ENCODE results near the gene LURAP1L.

The LURAP1L gene

DNA sequence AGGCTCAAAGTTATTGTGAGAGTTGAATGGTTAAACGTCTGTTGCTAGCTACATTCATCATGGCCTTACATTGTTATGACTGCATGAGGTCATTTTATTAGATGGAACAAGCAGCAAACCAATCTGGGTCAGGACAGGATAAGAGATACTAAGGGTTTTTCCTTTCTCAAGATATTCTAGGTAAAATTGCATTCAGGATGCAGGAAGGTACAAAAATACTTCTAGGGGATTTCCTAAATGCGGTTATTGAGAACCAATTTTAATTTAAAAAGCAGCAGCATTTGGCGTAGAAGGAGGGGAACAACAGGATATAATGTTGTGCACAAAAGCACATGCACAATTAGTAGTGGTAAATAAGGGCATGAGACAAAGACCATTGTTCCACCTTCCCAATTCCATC is 39.2 kb upstream of the LURAP1L start:
- in situ Hi-C loops (cut with HindIII; ENCODE audit: low pct_ligation_motif_present, low sequenced_read_pairs) = no loop called here
- TF ChIP-seq, protein P1, sequence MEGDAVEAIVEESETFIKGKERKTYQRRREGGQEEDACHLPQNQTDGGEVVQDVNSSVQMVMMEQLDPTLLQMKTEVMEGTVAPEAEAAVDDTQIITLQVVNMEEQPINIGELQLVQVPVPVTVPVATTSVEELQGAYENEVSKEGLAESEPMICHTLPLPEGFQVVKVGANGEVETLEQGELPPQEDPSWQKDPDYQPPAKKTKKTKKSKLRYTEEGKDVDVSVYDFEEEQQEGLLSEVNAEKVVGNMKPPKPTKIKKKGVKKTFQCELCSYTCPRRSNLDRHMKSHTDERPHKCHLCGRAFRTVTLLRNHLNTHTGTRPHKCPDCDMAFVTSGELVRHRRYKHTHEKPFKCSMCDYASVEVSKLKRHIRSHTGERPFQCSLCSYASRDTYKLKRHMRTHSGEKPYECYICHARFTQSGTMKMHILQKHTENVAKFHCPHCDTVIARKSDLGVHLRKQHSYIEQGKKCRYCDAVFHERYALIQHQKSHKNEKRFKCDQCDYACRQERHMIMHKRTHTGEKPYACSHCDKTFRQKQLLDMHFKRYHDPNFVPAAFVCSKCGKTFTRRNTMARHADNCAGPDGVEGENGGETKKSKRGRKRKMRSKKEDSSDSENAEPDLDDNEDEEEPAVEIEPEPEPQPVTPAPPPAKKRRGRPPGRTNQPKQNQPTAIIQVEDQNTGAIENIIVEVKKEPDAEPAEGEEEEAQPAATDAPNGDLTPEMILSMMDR (IDR thresholded peaks at IDR 0.05; ENCODE audit: low read depth, low read length, missing control alignments) = no peak
- no peak for DNase-seq
- no peaks in the 10 kb centered on the region for H3K36me3 ChIP-seq (replicated peaks)
- no peak overlapping the region for H3K4me3 ChIP-seq (ENCODE audit: low read depth, low read length)
- H3K27ac ChIP-seq = no peak overlapping the region
- H3K27me3 ChIP-seq (replicated peaks) = no peaks in the 10 kb centered on the region

DNA sequence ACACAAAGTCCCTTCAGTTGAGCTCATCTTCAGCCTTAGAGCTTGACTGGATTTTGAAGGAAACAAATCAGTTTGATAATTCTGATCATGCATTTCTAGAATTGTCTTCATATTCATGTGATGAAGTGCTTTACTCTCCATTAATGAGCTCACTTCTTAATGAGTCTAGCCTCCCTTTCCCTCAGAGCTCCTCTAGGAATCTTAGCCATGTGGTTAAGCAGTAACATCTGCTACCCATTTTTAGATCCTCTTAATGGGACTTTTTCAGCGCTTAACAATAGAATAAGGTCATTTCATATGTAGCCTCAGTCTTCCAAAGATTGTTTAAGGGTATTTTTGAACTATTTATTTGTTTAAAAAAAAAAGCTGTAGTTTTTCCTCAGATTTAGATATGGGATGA is 36.9 kb upstream of the LURAP1L start:
- in situ Hi-C loops (cut with HindIII; ENCODE audit: low pct_ligation_motif_present, low sequenced_read_pairs) = no loop called here

DNA sequence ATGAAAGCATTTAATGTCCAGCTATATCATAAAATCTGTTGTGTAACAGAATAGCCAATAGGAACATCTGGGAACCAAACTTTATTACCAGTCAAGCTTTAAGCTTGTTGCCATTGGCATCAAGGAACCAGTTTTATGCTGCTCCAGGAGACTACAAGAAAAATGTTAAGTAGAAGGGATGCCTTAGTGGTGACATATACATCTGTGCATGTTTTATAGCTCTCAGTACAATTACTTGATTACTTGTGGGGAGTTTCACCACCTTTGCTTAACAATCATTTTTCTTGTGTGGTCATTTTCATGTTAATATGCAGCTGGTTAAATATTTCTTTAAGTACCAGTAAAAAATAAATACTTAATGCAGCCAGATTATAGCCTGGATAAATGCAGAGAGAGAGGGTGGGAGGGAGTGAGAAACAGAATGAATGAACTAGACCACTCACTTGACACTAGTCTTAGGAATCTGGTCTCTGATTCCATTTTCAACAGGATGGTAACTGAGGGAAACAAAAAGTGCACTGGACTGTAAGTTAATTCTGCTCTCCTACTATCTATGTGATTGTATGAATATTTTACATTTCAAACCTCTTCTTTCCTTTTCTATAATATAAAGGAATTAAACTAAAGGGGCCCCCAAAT is 35.7 kb upstream of the LURAP1L start:
- H3K27me3 ChIP-seq (replicated peaks) = no peaks in the 10 kb centered on the region
- in situ Hi-C loops (cut with HindIII; ENCODE audit: low pct_ligation_motif_present, low sequenced_read_pairs) = no loop called here
- H3K27ac ChIP-seq = no peak overlapping the region
- H3K4me3 ChIP-seq (ENCODE audit: low read depth, low read length) = no peak overlapping the region
- TF ChIP-seq, protein P1 (IDR thresholded peaks at IDR 0.05; ENCODE audit: low read depth, low read length, missing control alignments) = no peak
- no peak for DNase-seq
- H3K36me3 ChIP-seq (replicated peaks) = no peaks in the 10 kb centered on the region

More for the DNA sequence above, 36.9 kb upstream of the LURAP1L start:
- TF ChIP-seq, protein P1 (IDR thresholded peaks at IDR 0.05; ENCODE audit: low read depth, low read length, missing control alignments) = no peak
- H3K27me3 ChIP-seq (replicated peaks) = no peaks in the 10 kb centered on the region
- H3K4me3 ChIP-seq (ENCODE audit: low read depth, low read length) = no peak overlapping the region
- H3K27ac ChIP-seq = no peak overlapping the region
- H3K36me3 ChIP-seq (replicated peaks) = no peaks in the 10 kb centered on the region
- DNase-seq = no peak

DNA sequence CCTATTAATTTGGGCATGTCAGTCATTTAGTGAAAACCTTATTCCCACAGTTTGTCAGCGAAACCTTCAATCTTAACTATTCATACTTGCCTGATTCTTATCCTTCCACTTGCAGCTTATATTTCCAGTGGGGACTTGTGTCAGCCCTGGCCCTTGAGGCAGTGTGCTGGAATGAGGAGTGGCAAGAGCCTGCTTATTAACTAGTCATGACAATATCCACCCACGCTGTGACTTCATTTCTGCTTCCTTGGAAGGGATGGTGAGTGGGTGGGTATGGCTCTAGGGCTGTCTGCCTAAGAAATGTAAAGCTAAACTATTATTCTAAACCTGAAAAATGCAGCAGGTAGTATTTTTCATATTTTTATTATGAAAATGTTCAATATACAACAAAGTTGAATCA is 34.0 kb upstream of the LURAP1L start:
- DNase-seq = peak; percentile 12
- Histone ChIP-seq H3K27ac (no peak overlapping the region), H3K36me3 (replicated peaks) (no peaks in the 10 kb centered on the region), H3K4me3 (ENCODE audit: low read depth, low read length) (no peak overlapping the region), H3K27me3 (replicated peaks) (no peaks in the 10 kb centered on the region)
- in situ Hi-C loops (cut with HindIII; ENCODE audit: low pct_ligation_motif_present, low sequenced_read_pairs) = no loop called here
- TF ChIP-seq, protein P1 (IDR thresholded peaks at IDR 0.05; ENCODE audit: low read depth, low read length, missing control alignments) = no peak

DNA sequence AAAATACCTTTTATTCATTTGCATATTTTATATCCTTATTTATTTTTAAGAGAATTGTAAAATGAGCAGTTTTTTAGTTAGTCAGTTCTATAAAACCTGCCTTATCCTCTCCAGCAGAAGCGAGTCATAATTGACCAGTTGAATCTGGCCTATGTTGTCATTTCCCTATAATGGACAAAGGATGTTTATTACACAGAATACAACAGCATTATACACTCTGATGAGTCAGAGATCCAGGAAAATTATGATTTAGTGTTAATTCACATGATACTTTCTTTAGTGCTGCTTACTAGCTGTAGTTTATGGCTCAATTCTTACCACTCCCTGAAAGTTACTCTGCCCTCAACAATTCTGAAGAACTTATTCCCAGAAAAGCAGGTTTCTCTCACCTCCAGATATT is 26.8 kb upstream of the LURAP1L start:
- Histone ChIP-seq H3K4me3 (ENCODE audit: low read depth, low read length) (no peak overlapping the region), H3K36me3 (replicated peaks) (no peaks in the 10 kb centered on the region), H3K27ac (no peak overlapping the region), H3K27me3 (replicated peaks) (no peaks in the 10 kb centered on the region)
- in situ Hi-C loops (cut with HindIII; ENCODE audit: low pct_ligation_motif_present, low sequenced_read_pairs) = no loop called here
- DNase-seq = peak; percentile 31
- TF ChIP-seq, protein P1 (IDR thresholded peaks at IDR 0.05; ENCODE audit: low read depth, low read length, missing control alignments) = no peak

DNA sequence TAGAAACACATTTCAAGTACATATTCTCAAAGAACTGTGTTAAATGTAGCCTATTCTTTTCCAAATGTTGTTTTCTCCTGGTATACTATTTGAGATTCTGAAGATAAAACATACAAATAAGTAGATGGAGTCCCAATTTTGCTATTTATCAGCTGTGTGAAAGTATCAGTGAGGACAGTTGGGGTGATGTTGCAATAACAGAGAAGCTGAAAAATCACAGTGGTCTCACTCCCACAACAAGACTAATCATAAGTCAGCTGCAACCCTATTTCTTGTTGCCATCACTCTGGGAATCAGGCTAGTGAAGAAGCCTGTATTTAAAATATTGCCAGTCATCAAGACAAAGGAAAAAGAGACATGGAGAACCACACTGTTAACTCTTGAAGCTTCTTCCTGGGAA is 25.9 kb upstream of the LURAP1L start:
- TF ChIP-seq, protein P1 (IDR thresholded peaks at IDR 0.05; ENCODE audit: low read depth, low read length, missing control alignments) = no peak
- DNase-seq = no peak
- H3K36me3 ChIP-seq (replicated peaks) = no peaks in the 10 kb centered on the region
- H3K4me3 ChIP-seq (ENCODE audit: low read depth, low read length) = no peak overlapping the region
- in situ Hi-C loops (cut with HindIII; ENCODE audit: low pct_ligation_motif_present, low sequenced_read_pairs) = no loop called here
- H3K27me3 ChIP-seq (replicated peaks) = no peaks in the 10 kb centered on the region
- H3K27ac ChIP-seq = no peak overlapping the region

Measured in brain microvascular endothelial cell (primary cell).